KOPT-K1 (cell line): ENCODE measurements around the gene ALDH1L2.

ENCODE experiments used
- H3K27ac ChIP-seq: fragments of 200-600 bp; sonication (generic); 2 replicates; pipeline ENCODE4 v1.5.1; 2016; ENCODE audit warnings: antibody characterized with exemption, mild to moderate bottlenecking, low read depth, low read length; ENCODE audit not compliant: poor library complexity, severe bottlenecking
- H3K36me3 ChIP-seq: fragments of 200-600 bp; sonication (generic); 2 replicates; pipeline ENCODE4 v1.5.1; 2017; ENCODE audit warnings: antibody characterized with exemption, mild to moderate bottlenecking, low read length, moderate library complexity; ENCODE audit not compliant: insufficient read depth
- H3K9me3 ChIP-seq: fragments of 200-600 bp; sonication (generic); 2 replicates; pipeline ENCODE4 v1.5.1; 2017; ENCODE audit warnings: antibody characterized with exemption, low read length, mild to moderate bottlenecking; ENCODE audit not compliant: insufficient read depth, poor library complexity, severe bottlenecking

The ALDH1L2 gene

DNA sequence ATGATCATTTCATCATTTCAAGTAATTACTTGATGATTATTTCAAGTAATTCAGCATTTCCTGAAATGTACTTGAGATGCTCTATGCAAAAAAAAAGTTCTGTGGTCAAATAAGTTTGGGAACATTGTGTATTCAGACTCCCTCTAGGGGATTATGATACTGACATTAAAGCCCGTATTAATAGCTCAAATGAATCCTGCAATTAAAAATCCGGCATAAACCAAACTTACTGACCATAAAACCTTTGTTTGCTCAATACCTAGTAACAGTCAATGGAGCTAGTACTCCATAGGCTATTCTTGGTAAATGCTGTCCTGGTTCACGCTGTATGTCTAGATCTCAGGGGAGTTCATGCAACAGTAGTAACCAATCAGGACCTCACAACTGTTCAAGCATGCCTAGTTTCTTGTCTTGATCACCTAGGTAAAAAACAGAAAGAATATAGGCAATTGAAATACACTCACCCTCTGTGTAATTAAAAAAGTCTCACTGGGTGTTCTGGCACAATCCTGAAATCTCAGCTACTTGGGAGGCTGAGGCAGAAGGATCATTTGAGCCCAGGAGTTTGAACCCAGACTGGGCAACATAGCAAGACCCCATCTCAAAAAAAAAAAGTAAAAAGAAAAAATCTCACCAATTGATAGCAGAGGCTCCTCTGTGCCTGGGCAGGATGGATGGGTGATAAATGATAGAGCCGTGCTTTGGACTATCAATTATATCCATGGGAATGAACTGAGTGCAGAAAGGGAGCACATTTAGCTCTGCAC is 14.1 kb downstream of the ALDH1L2 start:
- Histone ChIP-seq H3K36me3 (no peaks in the 10 kb centered on the region), H3K27ac (no peak overlapping the region), H3K9me3 (no peaks in the 10 kb centered on the region)

DNA sequence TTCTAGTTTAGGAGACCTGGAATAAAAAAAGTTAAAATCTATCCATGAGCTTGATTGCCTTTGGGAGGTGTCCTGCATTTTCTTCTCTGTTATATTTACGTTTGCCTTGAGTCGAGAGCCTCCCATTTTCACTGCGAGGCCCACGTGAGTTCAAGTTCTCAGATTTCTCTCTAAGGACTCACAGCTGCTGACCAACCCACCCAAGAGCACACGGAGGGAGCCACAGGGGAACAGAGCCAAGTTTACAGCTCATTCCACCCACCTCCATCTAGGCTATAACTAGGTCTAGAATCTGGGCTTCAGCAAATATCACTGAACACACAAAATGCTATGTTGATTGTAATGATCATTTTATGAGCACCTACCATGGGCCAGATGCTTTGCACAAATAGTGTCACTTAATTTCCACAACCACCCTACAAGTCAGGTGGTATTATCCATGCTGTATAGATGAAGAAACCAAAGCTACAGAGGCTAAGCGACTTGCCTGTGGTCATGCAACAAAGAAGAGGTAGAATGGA is 16.7 kb downstream of the ALDH1L2 start:
- no peaks in the 10 kb centered on the region for H3K36me3 ChIP-seq
- H3K27ac ChIP-seq = no peak overlapping the region

DNA sequence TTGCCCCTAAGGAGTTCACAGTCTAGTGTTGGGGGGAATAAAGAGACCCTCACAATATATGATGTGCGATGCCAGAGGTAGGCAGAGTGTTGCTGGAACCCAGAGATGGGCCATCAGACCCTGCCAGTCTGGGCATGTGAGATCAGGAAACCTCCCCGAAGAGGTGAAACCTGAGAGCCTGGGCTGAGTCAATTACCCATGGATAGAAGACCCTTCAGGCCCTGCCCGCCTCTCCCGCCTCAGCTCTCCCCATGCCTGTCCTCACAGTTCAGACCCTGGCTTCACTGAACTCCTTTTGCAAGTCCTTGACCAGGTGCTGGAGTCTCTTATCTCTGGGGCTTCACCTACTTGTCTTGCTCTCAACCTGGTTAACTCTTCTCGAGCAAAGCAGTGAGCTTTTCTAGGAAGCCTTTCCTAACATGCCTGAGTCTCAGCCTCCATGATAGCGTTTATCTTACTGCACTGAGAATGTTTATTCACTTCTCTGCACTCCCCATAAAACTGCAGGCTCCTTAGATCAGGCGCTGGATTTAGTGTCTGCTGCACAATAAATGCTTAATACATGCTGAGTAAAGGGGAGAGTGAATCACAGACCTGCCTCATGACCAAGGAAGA is 19.6 kb downstream of the ALDH1L2 start:
- Histone ChIP-seq H3K9me3 (no peaks in the 10 kb centered on the region), H3K36me3 (no peaks in the 10 kb centered on the region), H3K27ac (no peak overlapping the region)

More for the DNA sequence above, 16.7 kb downstream of the ALDH1L2 start:
- no peaks in the 10 kb centered on the region for H3K9me3 ChIP-seq

DNA sequence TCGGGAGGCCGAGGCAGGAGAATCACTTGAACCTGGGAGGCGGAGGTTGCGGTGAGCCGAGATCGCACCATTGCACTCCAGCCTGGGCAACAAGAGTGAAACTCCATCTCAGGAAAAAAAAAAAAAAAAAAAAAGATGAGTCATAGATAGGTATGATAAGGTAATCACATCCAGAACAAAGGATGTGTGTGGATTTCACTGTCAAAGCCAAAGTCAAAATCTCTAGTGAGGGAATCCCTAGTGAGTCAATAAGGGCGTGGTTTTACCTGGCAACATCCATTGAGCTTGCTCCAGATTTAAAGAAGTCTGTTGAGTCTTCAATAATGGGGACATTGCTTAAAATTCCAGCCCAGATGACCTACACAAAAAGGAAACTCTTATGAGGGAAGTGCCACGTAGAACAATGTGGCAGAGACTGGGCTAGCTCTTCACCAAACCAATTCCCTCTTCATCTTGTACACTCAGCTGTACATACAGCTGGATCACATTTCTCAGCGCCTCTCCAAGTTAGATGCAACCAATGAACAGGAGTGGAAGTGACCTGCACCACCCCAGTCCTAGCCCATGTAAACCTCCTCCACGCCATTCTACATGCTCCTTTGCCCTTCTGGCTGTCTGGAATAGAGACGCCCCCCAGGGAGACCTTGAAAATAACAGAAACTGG is 23.4 kb downstream of the ALDH1L2 start:
- peaks cover 13% of the 10 kb centered on the region for H3K9me3 ChIP-seq

DNA sequence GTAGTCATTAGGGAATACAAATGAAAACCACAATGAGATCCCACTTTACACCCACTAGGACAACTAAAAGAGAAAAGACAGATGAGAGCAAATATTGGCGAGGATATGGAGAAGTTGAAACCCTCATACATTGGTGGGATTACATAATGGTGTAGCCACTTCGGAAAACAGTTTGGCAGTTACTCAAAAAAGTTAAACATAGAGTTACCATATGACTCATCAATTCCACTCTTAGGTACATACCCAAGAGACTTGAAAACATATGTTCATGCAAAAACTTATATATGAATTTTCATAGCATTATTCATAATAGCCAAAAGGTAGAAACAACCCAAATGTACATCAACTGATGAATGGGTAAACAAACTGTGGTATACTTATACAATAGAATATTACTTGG is 27.1 kb downstream of the ALDH1L2 start:
- no peaks in the 10 kb centered on the region for H3K36me3 ChIP-seq
- H3K27ac ChIP-seq = no peak overlapping the region

More for the DNA sequence above, 23.4 kb downstream of the ALDH1L2 start:
- H3K27ac ChIP-seq = no peak overlapping the region
- H3K36me3 ChIP-seq = no peaks in the 10 kb centered on the region

DNA sequence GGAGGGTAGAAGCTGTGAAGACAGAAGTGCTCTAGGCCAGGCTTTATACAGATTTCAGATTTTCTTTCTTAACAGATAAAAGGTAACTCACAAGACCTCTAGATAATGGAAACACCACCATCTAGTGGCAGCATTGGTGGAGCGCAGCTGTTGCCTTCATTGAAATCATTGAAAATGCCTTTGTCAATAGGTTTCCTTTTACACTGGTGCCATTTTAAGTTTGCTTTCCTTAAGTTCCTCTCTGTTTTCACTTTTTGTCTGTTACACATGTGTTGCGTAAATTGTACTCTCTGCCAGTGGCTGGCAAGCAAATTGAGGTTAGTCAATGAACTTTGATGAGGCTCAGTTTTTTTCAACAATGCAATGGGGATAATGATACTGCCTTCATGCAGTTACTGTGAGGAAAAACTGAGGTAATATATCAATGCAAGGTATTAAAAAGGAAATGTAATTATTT is 31.1 kb downstream of the ALDH1L2 start:
- Histone ChIP-seq H3K27ac (no peak overlapping the region), H3K36me3 (no peaks in the 10 kb centered on the region), H3K9me3 (peaks cover 23% of the 10 kb centered on the region)

More for the DNA sequence above, 27.1 kb downstream of the ALDH1L2 start:
- peaks cover 23% of the 10 kb centered on the region for H3K9me3 ChIP-seq

DNA sequence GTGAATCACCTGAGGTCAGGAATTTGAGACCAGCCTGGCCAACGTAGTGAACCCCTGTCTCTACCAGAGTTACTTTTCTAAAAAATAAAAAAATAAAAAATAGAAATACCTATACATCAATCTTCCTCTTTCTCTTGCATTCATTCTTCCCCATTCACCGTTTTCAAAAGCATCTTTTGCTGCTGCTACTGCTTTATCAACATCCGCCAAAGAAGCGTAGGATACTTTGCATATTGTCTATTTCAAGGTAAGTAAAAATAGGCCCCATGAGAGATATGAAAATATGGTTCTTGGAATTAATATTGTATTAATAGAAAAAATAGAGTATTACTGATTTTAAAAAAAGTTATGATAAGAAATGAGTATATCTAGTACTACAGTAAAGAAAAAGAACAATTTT is 32.3 kb downstream of the ALDH1L2 start:
- Histone ChIP-seq H3K36me3 (no peaks in the 10 kb centered on the region), H3K27ac (no peak overlapping the region), H3K9me3 (peaks cover 27% of the 10 kb centered on the region)

DNA sequence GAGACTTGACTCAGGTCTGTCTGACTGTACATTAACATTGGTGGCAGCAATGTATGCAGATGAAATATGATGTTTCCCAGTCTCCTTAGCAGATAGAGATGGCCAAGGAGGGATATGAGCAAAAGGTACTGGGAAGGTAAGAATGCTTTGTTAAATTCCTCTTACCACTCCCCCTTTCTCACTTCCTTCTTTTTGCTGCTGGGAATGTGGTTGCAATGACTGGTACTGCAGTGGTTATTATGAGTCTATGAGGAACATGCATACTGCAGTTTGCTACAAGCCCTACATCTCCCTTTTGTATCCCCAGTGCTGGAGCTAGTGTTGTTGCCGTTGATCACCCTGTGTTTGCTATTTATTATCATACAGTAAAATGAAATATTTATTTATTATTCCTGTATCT is 35.9 kb downstream of the ALDH1L2 start:
- peaks cover 5% of the 10 kb centered on the region for H3K9me3 ChIP-seq
- H3K36me3 ChIP-seq = no peaks in the 10 kb centered on the region
- H3K27ac ChIP-seq = no peak overlapping the region

DNA sequence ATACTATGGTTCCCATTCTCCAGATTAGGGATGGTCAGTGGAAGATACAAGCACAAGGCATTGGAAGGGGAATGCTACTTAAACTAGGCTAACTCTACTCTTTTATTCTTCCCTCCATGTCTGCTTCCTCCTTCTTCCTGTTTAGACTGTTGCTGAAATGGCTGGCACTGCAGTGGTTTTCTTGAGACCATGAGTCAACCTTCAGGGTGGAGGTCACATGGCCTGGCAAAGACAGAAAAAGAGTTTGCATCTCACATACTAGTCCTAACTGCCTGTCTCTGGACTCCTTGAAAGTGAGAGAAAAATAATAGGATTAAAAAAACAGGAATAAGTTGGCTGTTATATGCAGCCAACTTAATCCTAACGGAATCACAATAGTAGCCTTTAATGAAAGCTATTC is 37.0 kb downstream of the ALDH1L2 start:
- Histone ChIP-seq H3K27ac (no peak overlapping the region), H3K36me3 (no peaks in the 10 kb centered on the region), H3K9me3 (peaks cover 5% of the 10 kb centered on the region)

DNA sequence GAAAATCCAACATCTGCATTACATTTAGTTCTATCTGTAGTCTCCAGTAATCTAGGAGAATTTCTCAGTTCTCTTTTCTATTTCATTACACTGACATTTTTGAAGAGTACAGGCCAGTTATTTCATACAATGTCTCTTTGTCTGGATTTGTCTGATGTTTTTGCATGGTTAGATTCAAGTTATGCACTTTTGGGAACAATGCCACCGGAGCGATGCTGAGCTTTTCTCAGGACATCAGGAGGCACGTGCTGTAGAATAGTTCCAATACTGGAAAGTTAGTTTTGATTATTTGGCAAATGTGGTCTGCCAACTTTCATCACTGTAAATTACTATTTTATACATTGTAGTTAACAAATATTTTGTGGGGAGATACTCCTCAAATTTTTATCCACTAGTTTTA is 43.1 kb downstream of the ALDH1L2 start:
- H3K27ac ChIP-seq = no peak overlapping the region
- H3K9me3 ChIP-seq = no peaks in the 10 kb centered on the region
- no peaks in the 10 kb centered on the region for H3K36me3 ChIP-seq

DNA sequence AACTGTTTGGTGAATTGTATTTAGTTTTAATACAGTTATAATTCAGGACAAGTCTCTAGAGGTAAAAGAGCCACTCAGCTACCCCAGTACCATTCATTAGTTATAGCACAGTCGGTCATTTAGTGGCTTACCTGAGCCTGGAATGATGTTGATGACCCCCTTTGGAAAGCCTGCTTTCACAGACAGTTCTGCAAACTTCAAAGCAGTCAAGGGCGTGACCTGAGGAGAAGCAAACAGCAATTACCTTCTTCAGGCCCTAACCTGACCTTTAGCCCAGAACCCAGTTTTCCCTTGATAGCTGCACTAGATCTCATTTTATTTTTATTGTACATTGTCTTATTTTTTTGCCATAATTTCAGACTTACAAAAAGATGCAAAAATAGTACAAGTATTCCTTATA is 43.8 kb downstream of the ALDH1L2 start:
- no peak overlapping the region for H3K27ac ChIP-seq
- H3K36me3 ChIP-seq = no peaks in the 10 kb centered on the region
- H3K9me3 ChIP-seq = no peaks in the 10 kb centered on the region

DNA sequence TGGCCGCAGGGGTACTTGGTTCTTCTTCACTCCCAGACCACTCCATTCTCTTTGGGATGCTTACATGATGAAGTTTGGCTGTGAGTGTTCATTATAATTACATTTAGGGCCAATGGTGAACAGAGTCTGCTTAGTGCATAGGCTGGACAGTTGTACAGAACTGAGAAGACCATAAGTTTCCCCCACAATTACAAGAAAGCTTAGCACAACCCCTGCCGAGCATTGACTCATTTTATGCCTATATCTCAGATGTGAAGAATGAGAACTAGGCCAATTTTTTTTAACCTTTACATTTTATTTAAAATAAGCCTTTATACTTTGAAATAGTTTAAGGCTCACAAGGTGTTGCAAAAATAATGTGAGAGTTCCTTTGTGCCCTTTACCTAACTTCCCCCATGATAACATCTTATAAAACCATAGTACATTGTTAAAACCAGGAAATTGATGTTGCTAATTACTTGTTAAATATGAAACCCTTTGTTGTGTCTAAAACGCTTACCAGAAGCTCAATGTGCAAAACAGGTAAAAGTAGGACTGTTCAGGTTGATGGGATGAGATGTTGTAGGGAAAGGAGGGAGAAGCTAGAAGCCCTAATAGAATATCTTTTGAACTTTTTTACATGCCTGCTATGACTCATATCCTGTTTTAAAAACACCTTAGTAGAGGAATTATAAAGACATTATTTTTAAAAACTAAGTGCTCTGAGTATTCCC is 47.2 kb downstream of the ALDH1L2 start:
- no peaks in the 10 kb centered on the region for H3K36me3 ChIP-seq
- H3K27ac ChIP-seq = no peak overlapping the region
- H3K9me3 ChIP-seq = no peaks in the 10 kb centered on the region

DNA sequence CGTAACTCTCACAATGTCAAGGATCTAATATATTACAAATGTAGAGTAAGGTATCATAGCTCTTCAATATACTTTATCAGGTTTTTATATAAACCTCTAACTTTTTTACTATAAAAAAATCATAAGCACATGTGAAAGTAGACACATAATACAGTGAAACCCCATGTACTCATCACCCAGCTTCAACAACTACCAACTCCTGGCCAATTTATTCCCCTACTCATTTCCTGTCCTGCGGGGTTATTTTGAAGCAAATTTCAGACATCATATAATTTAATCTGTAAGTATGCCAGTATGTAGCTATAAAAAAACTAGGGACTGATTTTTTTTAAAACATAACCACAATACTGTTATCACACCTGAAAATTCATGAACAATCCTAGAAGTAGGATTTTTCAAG is 50.4 kb downstream of the ALDH1L2 start:
- Histone ChIP-seq H3K9me3 (no peaks in the 10 kb centered on the region), H3K36me3 (no peaks in the 10 kb centered on the region), H3K27ac (no peak overlapping the region)

DNA sequence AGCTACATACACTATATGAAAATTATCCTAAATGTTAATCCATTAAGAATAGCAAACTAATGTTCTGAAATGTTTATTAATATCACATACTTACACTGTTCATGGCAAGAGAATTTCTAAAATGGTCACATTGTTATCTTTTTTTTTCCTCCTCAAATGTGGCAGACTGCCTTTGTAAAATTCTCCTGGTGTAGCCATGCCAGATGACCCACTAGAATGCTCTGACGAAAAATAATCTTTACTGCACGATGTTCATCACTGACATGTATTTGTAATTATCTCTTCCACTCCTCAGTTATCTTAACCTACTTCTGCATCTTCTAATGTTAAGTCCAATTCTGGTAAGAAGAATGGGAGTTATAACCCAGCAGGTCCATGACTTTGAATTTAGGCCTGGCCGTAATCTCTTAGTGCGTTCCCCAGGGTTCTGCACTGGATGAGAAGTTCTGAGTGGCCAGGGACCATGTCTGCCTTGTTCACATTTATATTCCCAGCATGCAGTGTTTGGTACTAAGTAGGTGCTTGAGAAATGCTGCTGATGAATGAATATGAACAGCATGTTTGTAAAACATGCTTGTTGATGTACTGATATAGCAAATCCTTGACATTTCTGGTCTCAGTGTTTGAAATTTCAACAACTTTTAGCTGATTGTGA is 51.4 kb downstream of the ALDH1L2 start:
- no peaks in the 10 kb centered on the region for H3K36me3 ChIP-seq
- no peaks in the 10 kb centered on the region for H3K9me3 ChIP-seq
- no peak overlapping the region for H3K27ac ChIP-seq
